H1 (cell line): Measurements from ENCODE around the gene MGAT5B. TPM values are rescaled to one million over a fixed set of nuclear protein-coding genes. Genes with fewer than 3 reads are reported as not detected.

Experiments
- CTCF ChIA-PET: fragments of 300-600 bp; sonication (Branson Sonifier 250); formaldehyde crosslinking; loops from one replicate; lab custom pipeline; 2021; ENCODE audit not compliant: partially characterized antibody; lab: Charles Lee
- POLR2A ChIA-PET: fragments of 300-600 bp; sonication (Branson Sonifier 250); formaldehyde crosslinking; loops from one replicate; lab custom pipeline; 2021; ENCODE audit warnings: inconsistent platforms; ENCODE audit not compliant: partially characterized antibody; lab: Charles Lee
- DNase-seq, 2 experiments: peaks; one replicate each; pipeline versions ENCODE4 v3.0.0 to v3.0.0-alpha.2; 2010 to 2022; ENCODE audit warnings: low spot score in 2 of 2, low read depth in 1 of 2, mixed read lengths in 1 of 2
- FAIRE-seq: peaks from 2 replicates; lab custom pipeline; 2011; peaks lifted over from hg19 to GRCh38; lab: Jason Lieb, UNC
- H2AFZ ChIP-seq: 2 replicates; pipeline ENCODE4 v1.8.1; 2012; ENCODE audit warnings: low read length, inconsistent platforms
- H2AK5ac ChIP-seq: 2 replicates; pipeline ENCODE4 v1.6.1; 2013; ENCODE audit warnings: low read depth, low read length
- H2BK120ac ChIP-seq: replicated peaks from 2 replicates; pipeline ENCODE3; 2013; ENCODE audit warnings: low read depth, low read length, inconsistent platforms
- H2BK12ac ChIP-seq: 2 replicates; pipeline ENCODE4 v1.6.1; 2013; ENCODE audit warnings: low read depth, low read length
- H2BK15ac ChIP-seq: 2 replicates; pipeline ENCODE4 v1.6.1; 2013; ENCODE audit warnings: low read length
- H2BK20ac ChIP-seq: 2 replicates; pipeline ENCODE4 v1.6.1; 2013; ENCODE audit warnings: low read length
- H2BK5ac ChIP-seq: 2 replicates; pipeline ENCODE4 v1.6.1; 2013; ENCODE audit warnings: low read depth, low read length
- H3K14ac ChIP-seq: 2 replicates; pipeline ENCODE4 v1.6.1; 2013; ENCODE audit warnings: inconsistent platforms; ENCODE audit not compliant: insufficient read length
- H3K18ac ChIP-seq: 2 replicates; pipeline ENCODE4 v1.6.1; 2013; ENCODE audit warnings: low read length; ENCODE audit errors: extremely low read depth
- H3K23ac ChIP-seq: 2 replicates; pipeline ENCODE4 v1.6.1; 2013; ENCODE audit warnings: inconsistent platforms; ENCODE audit not compliant: insufficient read length
- H3K23me2 ChIP-seq: 2 replicates; pipeline ENCODE4 v1.6.1; 2013; ENCODE audit warnings: low read depth, low read length
- H3K27ac ChIP-seq: 2 replicates; pipeline ENCODE4 v1.6.1; 2011; ENCODE audit warnings: low read depth, low read length, inconsistent platforms
- H3K27me3 ChIP-seq, 4 experiments: replicated peaks in 1 of 4; 1 replicate in 1 of 4; 2 replicates in 3 of 4; pipeline versions ENCODE4 v1.6.1 to v1.8.1; 2011 to 2013; ENCODE audit warnings: low read length in 3 of 4, mild to moderate bottlenecking in 3 of 4, inconsistent platforms in 2 of 4, mixed read lengths in 2 of 4, moderate library complexity in 1 of 4; ENCODE audit not compliant: control insufficient read depth in 3 of 4, insufficient read depth in 3 of 4; ENCODE audit errors: extremely low read depth in 1 of 4
- H3K36me3 ChIP-seq, 4 experiments: 2 replicates each; pipeline versions ENCODE4 v1.6.1 to v1.8.1; 2011 to 2013; ENCODE audit warnings: mild to moderate bottlenecking in 4 of 4, low read length in 3 of 4, moderate library complexity in 2 of 4, control low read depth in 1 of 4, inconsistent platforms in 1 of 4; ENCODE audit not compliant: insufficient read depth in 4 of 4, control insufficient read depth in 2 of 4
- H3K4ac ChIP-seq: replicated peaks from 2 replicates; pipeline ENCODE3; 2013; ENCODE audit warnings: low read length, low read depth, mixed read lengths, inconsistent platforms; ENCODE audit not compliant: insufficient read length
- H3K4me1 ChIP-seq, 4 experiments: replicated peaks in 1 of 4; 1 replicate in 1 of 4; 2 replicates in 3 of 4; pipeline versions ENCODE4 v1.6.1 to v1.8.1; 2011 to 2013; ENCODE audit warnings: low read length in 3 of 4, inconsistent platforms in 2 of 4, mixed read lengths in 1 of 4; ENCODE audit not compliant: insufficient read depth in 4 of 4, control insufficient read depth in 3 of 4
- H3K4me2 ChIP-seq, 2 experiments: 2 replicates each; pipeline versions ENCODE4 v1.6.1 to v1.8.1; 2011 to 2013; ENCODE audit warnings: low read depth in 2 of 2, low read length in 2 of 2, control low read depth in 1 of 2, inconsistent platforms in 1 of 2, mild to moderate bottlenecking in 1 of 2; ENCODE audit not compliant: insufficient read depth in 1 of 2
- H3K4me3 ChIP-seq, 4 experiments: fragments of 200-600, 300-600 bp in 1 of 4; sonication (generic), shearing (Covaris generic), sonication (Bioruptor Twin) in 1 of 4; 2 replicates each; pipeline versions ENCODE4 v1.5.1 to v1.8.1; 2011 to 2016; ENCODE audit warnings: low read length in 4 of 4, low read depth in 3 of 4, control low read depth in 2 of 4, inconsistent platforms in 2 of 4, mild to moderate bottlenecking in 2 of 4, mixed read lengths in 1 of 4, moderate library complexity in 1 of 4; ENCODE audit not compliant: insufficient read depth in 2 of 4; ENCODE audit errors: extremely low read depth in 1 of 4
- H3K56ac ChIP-seq: replicated peaks from 2 replicates; pipeline ENCODE3; 2013; ENCODE audit warnings: low read depth, mild to moderate bottlenecking, mixed read lengths, low read length, inconsistent platforms; ENCODE audit not compliant: insufficient read length
- H3K79me1 ChIP-seq: 2 replicates; pipeline ENCODE4 v1.6.1; 2013; ENCODE audit warnings: low read depth, low read length, control low read depth
- H3K79me2 ChIP-seq, 2 experiments: 2 replicates each; pipeline versions ENCODE4 v1.6.1 to v1.8.1; 2012 to 2013; ENCODE audit warnings: low read length in 2 of 2, mild to moderate bottlenecking in 2 of 2, inconsistent platforms in 1 of 2; ENCODE audit not compliant: insufficient read depth in 2 of 2, control insufficient read depth in 1 of 2
- H3K9ac ChIP-seq, 4 experiments: replicated peaks in 1 of 4; 1 replicate in 1 of 4; 2 replicates in 3 of 4; pipeline versions ENCODE4 v1.6.1 to v1.8.1; 2011 to 2013; ENCODE audit warnings: low read depth in 3 of 4, low read length in 3 of 4, control low read depth in 2 of 4, mild to moderate bottlenecking in 2 of 4, moderate library complexity in 2 of 4, inconsistent platforms in 1 of 4; ENCODE audit errors: extremely low read depth in 1 of 4
- H3K9me3 ChIP-seq, 2 experiments: 2 replicates each; pipeline versions ENCODE4 v1.6.1 to v1.8.1; 2012 to 2013; ENCODE audit warnings: mild to moderate bottlenecking in 2 of 2, moderate library complexity in 2 of 2, control low read depth in 1 of 2, inconsistent platforms in 1 of 2, low read depth in 1 of 2, low read length in 1 of 2, mixed read lengths in 1 of 2; ENCODE audit not compliant: insufficient read depth in 2 of 2
- H4K20me1 ChIP-seq, 2 experiments: replicated peaks in 1 of 2; 2 replicates each; pipeline versions ENCODE3 to v1.8.1; 2011 to 2013; ENCODE audit warnings: inconsistent platforms in 2 of 2, low read length in 2 of 2, mild to moderate bottlenecking in 1 of 2; ENCODE audit not compliant: insufficient read depth in 2 of 2, control insufficient read depth in 1 of 2
- H4K5ac ChIP-seq: 2 replicates; pipeline ENCODE4 v1.6.1; 2013; ENCODE audit warnings: low read length, low read depth, mixed read lengths, inconsistent platforms; ENCODE audit not compliant: insufficient read length
- H4K8ac ChIP-seq: 2 replicates; pipeline ENCODE4 v1.8.0; 2013; ENCODE audit warnings: mild to moderate bottlenecking, moderate library complexity, low read length, inconsistent platforms; ENCODE audit not compliant: insufficient read depth; ENCODE audit errors: extremely low read depth
- H4K91ac ChIP-seq: replicated peaks from 2 replicates; pipeline ENCODE3; 2013; ENCODE audit warnings: low read length, mixed read lengths, inconsistent platforms; ENCODE audit not compliant: insufficient read length
- EGR1 ChIP-seq: IDR thresholded peaks from 2 replicates; pipeline ENCODE4 v1.6.1; 2011; ENCODE audit warnings: low read depth, low read length, borderline replicate concordance
- EZH2 ChIP-seq: fragments of 200-600 bp; sonication (generic); IDR thresholded peaks from 2 replicates; pipeline ENCODE4 v1.7.1; 2012; ENCODE audit warnings: low read depth, mild to moderate bottlenecking, moderate library complexity, low read length, inconsistent platforms; ENCODE audit not compliant: severe bottlenecking
- HDAC2 ChIP-seq, 2 experiments: fragments of 300-600 bp in 1 of 2; sonication (generic) in 1 of 2; IDR thresholded peaks; 2 replicates each; pipeline ENCODE4 v1.6.1; 2011 to 2012; ENCODE audit warnings: low read depth in 2 of 2, low read length in 2 of 2, mild to moderate bottlenecking in 2 of 2, moderate library complexity in 2 of 2, borderline replicate concordance in 1 of 2, inconsistent platforms in 1 of 2
- WGBS, 2 experiments: shearing (Covaris generic) in 1 of 2; methylation state at CpG; one replicate each; pipeline versions ENCODE4 v1.1.6 to v1.1.7; 2013 to 2015; ENCODE audit warnings: low lambda C conversion rate in 2 of 2, mixed read lengths in 2 of 2, inconsistent platforms in 1 of 2, low coverage in 1 of 2, missing lambda C conversion rate in 1 of 2; ENCODE audit not compliant: insufficient replicate concordance in 2 of 2, insufficient coverage in 1 of 2, insufficient read length in 1 of 2; ENCODE audit errors: extremely low coverage in 1 of 2, missing lambda C conversion rate in 1 of 2; 5-methylcytosine and 5-hydroxymethylcytosine counted together
- polyA plus RNA-seq, 7 experiments: library from polyadenylated mRNA; depleted of rRNA in 3 of 7; stranded (reverse) in 5 of 7; unstranded in 2 of 7; fragments of >200 nt in 5 of 7; fragments of 200-250 nt in 2 of 7; gene quantifications; 1 replicate in 5 of 7; 2 replicates in 1 of 7; 4 replicates in 1 of 7; pipeline versions ENCODE4 v1.2.1 to v1.2.3, GENCODE V29; 2011 to 2013; ENCODE audit warnings: missing spikeins in 2 of 7, mixed read lengths in 2 of 7
- total RNA-seq: library from RNA; stranded (reverse); fragmentation: NEBNext Ultra II Directional; extraction: Animal tissue kit (Norgen Biotek cat#: 25700); gene quantifications from 2 replicates; pipeline ENCODE4 v1.2.1, GENCODE V29; 2021

Gene MGAT5B
- total and polyA plus RNA-seq, 2 of the 8 experiments (the other 6 are each of a cell fraction or from before 2014, with no cell fraction given): 7.9 to 8.2 TPM

DNA sequence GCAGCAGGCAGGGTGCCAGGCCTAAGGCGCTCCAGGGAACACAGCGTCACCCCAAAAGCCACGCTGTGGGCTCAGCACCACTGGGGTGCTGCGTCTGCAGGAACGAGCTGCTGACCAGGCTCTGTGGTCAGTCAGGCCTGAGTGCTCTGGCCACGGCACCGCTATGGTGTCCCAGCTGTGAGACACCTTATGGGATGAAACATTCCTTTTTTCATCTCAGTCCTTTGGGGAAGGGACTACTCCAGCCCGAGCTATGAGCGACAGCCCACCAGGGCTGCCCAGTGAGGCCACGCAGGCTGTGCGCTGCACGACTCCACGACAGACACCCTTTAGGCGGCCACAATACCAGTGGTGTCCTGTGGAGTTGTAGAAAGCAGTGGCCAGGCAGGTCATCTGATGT lies 11.1 kb downstream of the MGAT5B start:
- H3K79me2 ChIP-seq: no peaks in the 10 kb centered on the region
- no peak overlapping the region for H3K4me2 ChIP-seq
- no peak overlapping the region for H3K23ac ChIP-seq
- H2AFZ ChIP-seq: no peak overlapping the region
- H3K4me3 ChIP-seq: no peak overlapping the region
- H2BK20ac ChIP-seq: no peak overlapping the region
- H3K14ac ChIP-seq: no peak overlapping the region
- no peak overlapping the region; the same call in 1 of the 2 replicates for H4K8ac ChIP-seq
- H3K23me2 ChIP-seq: no peaks in the 10 kb centered on the region
- no peak overlapping the region; the same call in 1 of the 2 replicates for H2BK12ac ChIP-seq
- ChIA-PET POLR2A (interaction anchor here (1.4 kb wide), 1 partner anchor 9 kb away, joined by 6 read pairs; no protein-coding TSS in a partner anchor), CTCF (interaction anchor here (0.5 to 8.4 kb wide), 14 partner anchors 10 to 387 kb away, joined by 3 to 70 read pairs (median 4); partner anchors contain the start of gene MGAT5B)
- no peak overlapping the region for H2AK5ac ChIP-seq
- no peak for DNase-seq
- no peaks in the 10 kb centered on the region for H3K27me3 ChIP-seq
- no peak overlapping the region for H2BK5ac ChIP-seq
- no peaks in the 10 kb centered on the region; a peak in 1 of 4 replicates for H3K9me3 ChIP-seq
- H3K4ac ChIP-seq: no peak overlapping the region
- FAIRE-seq: no peak
- WGBS, 2 experiments: 95% methylated on average over 12 of the region's 14 CpGs; no CpG with 5 or more reads in 1 of the 2 experiments
- H3K36me3 ChIP-seq: no peaks in the 10 kb centered on the region
- no peak overlapping the region for H2BK15ac ChIP-seq
- H3K4me1 ChIP-seq: peaks cover 0 to 4% (median 1%) of the 10 kb centered on the region in 4 experiments; a peak in 4 of 7 replicates
- no peak overlapping the region for H3K27ac ChIP-seq
- peaks cover 2% of the 10 kb centered on the region; the same call in 1 of the 2 replicates for H3K79me1 ChIP-seq
- no peak overlapping the region for H4K5ac ChIP-seq
- no peak overlapping the region for H3K9ac ChIP-seq
- no peak overlapping the region for H3K18ac ChIP-seq
- no peak overlapping the region for H4K91ac ChIP-seq
- TF ChIP-seq HDAC2 (IDR thresholded peaks at IDR 0.05; ENCODE audit: borderline replicate concordance in 1 of 2, low read depth in 2 of 2, low read length in 2 of 2) (no peak), EZH2 (no peak), EGR1 (no peak)
- TF ChIP-seq, all 59 proteins: peak for 0
- Histone ChIP-seq H2BK120ac (no peak overlapping the region), H3K56ac (no peak overlapping the region), H4K20me1 (peaks cover 0 to 3% of the 10 kb centered on the region in 2 experiments)
